Measurements from ENCODE around the gene PRAME.
"Not testable (repeated sequence)": the region's sequence is repeated elsewhere in the genome, so short reads cannot be mapped to it uniquely, and the experiment has no call there.

The PRAME gene

GRCh38 chr22:22521631-22522030, 37.4 kb downstream of the PRAME start:
- DNase-seq (ENCODE audit: low read depth in 2 of 2), result no peak

DNA sequence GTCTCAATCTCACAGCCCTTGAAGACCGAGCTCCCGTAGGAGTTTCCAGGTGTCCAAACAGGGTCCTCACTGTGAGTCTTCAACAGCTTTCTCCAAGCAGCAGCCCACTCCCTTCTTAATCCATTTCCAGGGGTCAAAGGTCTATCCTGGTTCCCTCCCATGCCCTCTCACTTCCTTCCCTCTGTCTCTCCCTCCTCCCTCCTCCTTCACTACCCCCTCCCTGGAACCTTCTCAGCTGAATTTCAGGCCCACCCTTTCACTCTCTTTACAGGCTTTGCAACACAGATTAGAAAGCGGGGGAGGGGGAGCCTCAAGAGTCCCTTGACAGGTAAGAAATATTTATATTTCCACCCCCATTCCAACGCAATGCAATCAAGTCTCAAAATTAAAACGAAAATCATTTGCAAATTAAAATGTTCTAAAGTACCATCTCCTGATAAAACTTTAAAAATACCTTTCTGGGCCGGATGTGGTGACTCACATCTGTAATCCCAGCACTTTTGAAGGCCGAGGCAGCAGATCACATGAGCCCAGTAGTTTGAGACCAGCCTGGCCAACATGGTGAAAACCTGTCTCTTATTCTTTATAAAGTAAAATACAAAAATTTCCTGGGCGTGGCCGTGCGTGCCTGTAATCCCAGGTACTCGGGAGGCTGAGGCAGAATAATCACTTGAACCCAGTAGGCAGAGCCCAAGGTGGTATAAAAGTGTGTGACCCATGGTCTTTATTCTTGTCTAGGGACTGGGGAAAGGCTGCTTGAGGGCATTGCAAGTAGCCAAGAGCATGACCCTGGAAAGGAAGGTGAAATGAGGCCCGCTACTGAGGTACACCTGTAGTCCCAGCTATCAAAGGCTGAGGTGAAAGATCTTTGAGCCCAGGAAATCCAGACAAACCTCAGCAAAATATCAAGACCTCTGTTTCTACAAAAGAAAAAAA, 38.1 kb downstream of the PRAME start:
- DNase-seq (ENCODE audit: low read depth in 2 of 2), result no peak

- DNase-seq (ENCODE audit: low read depth in 2 of 2), result no peak
Observed at GRCh38 chr22:22520020-22520656, 38.9 kb downstream of the PRAME start, which contains the start of gene ZNF280A. Gene ZNF280A (minus strand): TSS chr22:22520270. CDS start chr22:22515630, 4,640 bp downstream.

GRCh38 chr22:22519591-22519990, 39.5 kb downstream of the PRAME start:
- no peak for DNase-seq (ENCODE audit: low read depth in 2 of 2)

DNA sequence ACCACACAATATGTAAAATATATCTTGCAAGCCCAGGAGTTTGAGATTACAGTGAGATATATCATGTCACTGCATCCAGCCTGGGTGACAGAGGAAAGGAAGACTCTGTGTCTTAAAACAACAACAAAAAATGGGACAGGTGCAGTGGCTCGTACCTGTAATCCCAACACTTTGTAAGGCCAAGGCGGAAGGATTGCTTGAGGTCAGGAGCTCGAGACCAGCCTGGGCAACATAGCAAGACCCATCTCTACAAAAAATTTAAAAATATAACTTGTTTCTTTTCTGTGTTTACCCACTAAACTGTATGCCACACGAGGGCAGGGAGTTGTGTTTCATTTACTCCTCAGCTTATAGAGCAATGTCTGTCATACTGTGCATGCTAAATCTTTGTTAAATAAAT, 42.1 kb downstream of the PRAME start:
- no peak for DNase-seq (ENCODE audit: low read depth in 2 of 2)

DNA sequence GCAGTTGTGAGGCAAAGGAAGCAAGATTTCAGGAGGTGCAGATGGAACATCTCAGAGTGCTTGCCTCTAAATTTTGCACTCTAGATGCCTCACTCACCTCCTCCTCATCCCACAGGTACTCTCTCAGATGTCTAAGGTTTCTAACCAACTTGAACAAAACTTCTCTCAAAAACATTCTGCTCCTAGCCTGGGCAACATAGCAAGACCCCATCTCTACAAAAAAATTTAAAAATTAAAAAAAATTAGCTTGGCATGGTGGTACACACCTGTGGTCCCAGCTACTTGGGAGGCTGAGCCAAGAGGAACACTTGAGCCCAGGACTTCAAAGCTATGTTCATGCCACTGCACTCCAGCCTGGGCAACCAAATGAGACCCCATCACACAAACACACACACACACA, 43.2 kb downstream of the PRAME start:
- DNase-seq (ENCODE audit: low read depth in 2 of 2), result no peak

DNA sequence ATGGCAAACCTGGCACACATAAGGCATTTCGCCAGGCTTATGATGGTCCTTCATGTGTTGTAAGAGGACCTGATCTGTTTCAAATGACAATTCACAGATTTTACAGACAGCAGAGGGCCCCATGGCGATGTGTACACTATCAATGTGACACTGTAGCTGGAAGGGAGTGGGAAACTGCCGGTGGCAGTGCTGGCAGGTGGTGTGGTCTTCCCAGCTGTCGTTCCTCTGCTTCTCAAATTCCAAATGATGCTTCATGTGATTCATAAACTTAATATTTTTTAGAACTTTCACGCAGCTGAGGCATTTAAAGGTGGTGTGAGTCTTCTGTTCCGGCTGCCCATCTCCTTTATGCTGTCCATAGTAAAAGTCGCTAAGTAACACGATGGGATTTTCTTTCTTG, 44.6 kb downstream of the PRAME start:
- DNase-seq (ENCODE audit: low read depth in 2 of 2), result not testable (repeated sequence)

DNA sequence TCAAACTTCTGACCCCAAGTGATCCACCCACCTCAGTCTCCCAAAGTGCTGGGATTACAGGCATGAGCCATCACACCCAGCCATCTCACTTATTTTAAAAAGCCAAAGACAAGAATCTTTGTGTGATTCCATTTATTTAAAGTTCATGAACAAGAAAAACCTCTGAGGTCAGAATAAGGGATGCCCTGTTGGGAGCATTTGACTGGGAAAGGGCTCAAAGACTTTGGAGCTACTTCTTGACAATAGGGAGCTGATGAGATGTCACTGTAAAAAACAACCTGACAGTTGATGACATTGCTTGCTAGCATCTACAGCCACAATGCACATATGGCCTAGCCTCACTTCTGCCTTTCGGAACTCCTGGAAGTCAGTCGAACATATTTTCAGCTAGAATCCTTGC, 45.4 kb downstream of the PRAME start:
- DNase-seq (ENCODE audit: low read depth in 2 of 2), result no peak

- DNase-seq (ENCODE audit: low read depth in 2 of 2), result no peak
Observed at GRCh38 chr22:22512951-22513350, 46.1 kb downstream of the PRAME start.

DNA sequence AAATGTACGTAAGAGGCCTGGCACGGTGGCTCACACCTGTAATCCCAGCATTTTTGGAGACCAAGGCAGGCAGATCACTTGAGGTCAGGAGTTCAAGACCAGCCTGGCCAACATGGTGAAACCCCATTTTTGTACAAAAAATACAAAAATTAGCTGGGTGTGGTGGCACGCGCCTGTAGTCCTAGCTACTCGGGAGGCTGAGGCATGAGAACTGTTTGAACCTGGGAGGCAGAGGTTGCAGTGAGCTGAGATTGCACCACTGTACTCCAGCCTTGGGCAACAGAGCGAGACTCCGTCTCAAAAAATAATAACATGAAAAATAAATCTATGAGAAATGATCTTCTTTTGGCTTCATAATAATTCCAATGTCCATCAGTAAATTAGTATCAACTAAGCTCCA, 48.2 kb downstream of the PRAME start:
- not testable (repeated sequence) for DNase-seq (ENCODE audit: low read depth in 2 of 2)

DNA sequence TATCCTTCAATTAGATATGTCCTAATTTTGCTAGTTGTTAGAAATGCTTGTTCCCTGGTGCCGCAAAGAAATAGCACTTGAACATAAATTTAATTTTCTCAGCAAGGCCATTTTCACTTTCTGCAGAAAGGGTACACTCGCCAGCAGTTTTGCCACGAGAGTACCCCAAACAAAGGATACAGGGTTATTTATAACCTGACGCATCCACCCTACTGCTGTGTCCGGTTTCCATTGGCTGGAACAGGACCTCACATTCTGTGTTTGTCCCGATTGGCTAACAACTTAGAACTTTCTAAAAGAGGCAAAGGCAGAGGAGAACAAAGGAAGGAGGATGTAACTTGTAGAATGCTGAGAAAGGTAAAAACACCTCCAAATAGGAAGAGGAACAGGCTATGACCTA, 49.2 kb downstream of the PRAME start:
- not testable (repeated sequence) for DNase-seq (ENCODE audit: low read depth in 2 of 2)

GRCh38 chr22:22508274-22509176, 50.5 kb downstream of the PRAME start, which contains the start of gene ZNF280B:
Gene ZNF280B (minus strand): TSS chr22:22508742. CDS start chr22:22489398, 19,344 bp downstream.
- peak; percentile 54 to 67 for DNase-seq (ENCODE audit: low read depth in 2 of 2)

DNA sequence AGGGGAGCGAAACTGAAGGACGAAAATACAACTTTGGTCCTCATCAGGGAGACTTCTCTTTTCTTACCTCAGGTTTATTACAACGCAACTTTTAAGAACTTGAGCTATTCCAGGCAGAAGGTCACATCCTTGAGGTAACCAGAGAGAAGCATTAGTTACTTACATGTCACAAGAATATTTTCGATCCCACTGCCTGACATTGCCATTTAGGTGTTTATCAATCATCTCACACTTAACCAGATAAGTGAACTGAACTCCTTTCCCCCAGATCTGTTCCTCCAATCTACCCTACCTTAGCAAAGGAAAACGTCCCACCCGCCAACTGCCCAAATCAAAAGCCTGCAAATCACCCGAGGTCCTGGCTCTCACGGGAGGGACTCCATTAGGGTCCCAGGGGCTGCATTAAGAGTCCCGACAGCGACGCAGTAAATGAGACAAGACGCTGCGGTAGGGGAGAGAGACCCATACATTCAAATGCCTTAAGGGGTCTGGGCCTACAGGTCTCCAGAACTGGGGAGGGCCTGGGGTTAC, 51.3 kb downstream of the PRAME start:
- no peak for DNase-seq (ENCODE audit: low read depth in 2 of 2)

DNA sequence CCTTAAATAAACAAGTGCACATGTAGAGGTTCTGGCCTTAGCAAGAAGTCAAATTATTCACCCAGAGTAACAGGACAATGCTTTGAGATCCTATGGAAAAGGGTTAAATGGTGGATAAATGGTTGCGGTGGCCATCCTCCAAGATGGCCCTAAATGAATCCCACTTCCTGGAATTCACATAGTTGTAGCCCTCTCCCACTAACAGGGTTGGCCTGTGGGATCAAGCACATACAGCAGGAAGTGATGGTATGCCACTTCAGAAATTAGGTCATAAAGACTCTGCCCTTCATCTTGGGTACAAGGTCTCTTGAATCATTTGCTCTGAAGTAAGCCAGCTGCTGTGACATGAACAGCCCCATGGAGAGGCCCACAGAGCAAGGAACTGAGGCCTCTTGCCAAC, 52.3 kb downstream of the PRAME start:
- no peak for DNase-seq (ENCODE audit: low read depth in 2 of 2)

GRCh38 chr22:22498267-22498666, 60.8 kb downstream of the PRAME start:
- no peak for DNase-seq (ENCODE audit: low read depth in 2 of 2)
